Liver (tissue), 9 donors: ENCODE measurements around the gene C21orf58. TPM values are rescaled to one million over a fixed set of nuclear protein-coding genes. Genes with fewer than 3 reads are reported as not detected.

Experiments
- DNase-seq: peaks from one replicate; pipeline ENCODE4 v3.0.0-alpha.2; 2017; ENCODE audit warnings: low spot score
- H3K27ac ChIP-seq, 2 donors: one replicate each; pipeline ENCODE4 v1.7.0; 2013; ENCODE audit warnings: inconsistent platforms in 2 of 2, low read length in 2 of 2, control low read depth in 1 of 2, low read depth in 1 of 2, mild to moderate bottlenecking in 1 of 2
- H3K27me3 ChIP-seq, 4 donors: one replicate each; pipeline versions ENCODE4 v1.6.1 to v1.7.0; 2013; ENCODE audit warnings: low read length in 3 of 4, inconsistent platforms in 1 of 4, mild to moderate bottlenecking in 1 of 4, moderate library complexity in 1 of 4; ENCODE audit not compliant: control insufficient read depth in 4 of 4, insufficient read depth in 4 of 4
- H3K36me3 ChIP-seq, 4 donors: one replicate each; pipeline versions ENCODE4 v1.6.1 to v1.7.0; 2013; ENCODE audit warnings: low read length in 3 of 4, mild to moderate bottlenecking in 3 of 4, low read depth in 1 of 4, moderate library complexity in 1 of 4; ENCODE audit not compliant: control insufficient read depth in 4 of 4, insufficient read depth in 3 of 4
- H3K4me1 ChIP-seq, 4 donors: one replicate each; pipeline versions ENCODE4 v1.6.1 to v1.7.0; 2013; ENCODE audit warnings: low read length in 3 of 4, mild to moderate bottlenecking in 3 of 4, moderate library complexity in 1 of 4; ENCODE audit not compliant: control insufficient read depth in 4 of 4, insufficient read depth in 4 of 4
- H3K4me3 ChIP-seq, 3 donors: one replicate each; pipeline versions ENCODE4 v1.6.1 to v1.7.0; 2013; ENCODE audit warnings: low read length in 3 of 3, control low read depth in 1 of 3, low read depth in 1 of 3, mild to moderate bottlenecking in 1 of 3
- H3K9ac ChIP-seq, 2 donors: one replicate each; pipeline ENCODE4 v1.7.0; 2013; ENCODE audit warnings: low read length in 2 of 2, mild to moderate bottlenecking in 2 of 2, moderate library complexity in 2 of 2, control low read depth in 1 of 2, low read depth in 1 of 2
- H3K9me3 ChIP-seq, 4 donors: one replicate each; pipeline versions ENCODE4 v1.6.1 to v1.7.0; 2013; ENCODE audit warnings: low read length in 3 of 4; ENCODE audit not compliant: control insufficient read depth in 4 of 4
- CTCF ChIP-seq: fragments of 150-350 bp; IDR thresholded peaks from 2 replicates; pipeline ENCODE4 v1.5.1; 2017; ENCODE audit warnings: improper control_type of control experiment, low read depth, low read length; ENCODE audit not compliant: missing input control
- FOXA1 ChIP-seq: IDR thresholded peaks from 2 replicates; pipeline ENCODE4 v1.6.1; 2016; ENCODE audit warnings: antibody characterized with exemption
- FOXA2 ChIP-seq: IDR thresholded peaks from 2 replicates; pipeline ENCODE4 v1.6.1; 2016; ENCODE audit warnings: antibody characterized with exemption
- HNF4A ChIP-seq, 2 donors: conservative IDR thresholded peaks; 2 replicates each; pipeline ENCODE4 v1.6.1; 2016; ENCODE audit warnings: antibody characterized with exemption in 2 of 2, mild to moderate bottlenecking in 2 of 2
- JUND ChIP-seq, 2 donors: IDR thresholded peaks; 2 replicates each; pipeline ENCODE4 v1.6.1; 2016; ENCODE audit warnings: antibody characterized with exemption in 2 of 2
- NR2F2 ChIP-seq: IDR thresholded peaks from 2 replicates; pipeline ENCODE4 v1.6.1; 2016; ENCODE audit warnings: antibody characterized with exemption
- RAD21 ChIP-seq, 2 donors: IDR thresholded peaks; 2 replicates each; pipeline ENCODE4 v1.6.1; 2016; ENCODE audit warnings: antibody characterized with exemption in 2 of 2, mild to moderate bottlenecking in 2 of 2
- REST ChIP-seq: IDR thresholded peaks from 2 replicates; pipeline ENCODE4 v1.6.1; 2016; ENCODE audit warnings: antibody characterized with exemption, mild to moderate bottlenecking
- RXRA ChIP-seq, 2 donors: IDR thresholded peaks; 2 replicates each; pipeline ENCODE4 v1.6.1; 2017 to 2018; ENCODE audit warnings: antibody characterized with exemption in 2 of 2, mild to moderate bottlenecking in 1 of 2
- SP1 ChIP-seq: IDR thresholded peaks from 2 replicates; pipeline ENCODE4 v1.6.1; 2018; ENCODE audit warnings: antibody characterized with exemption, mild to moderate bottlenecking
- TAF1 ChIP-seq: conservative IDR thresholded peaks from 2 replicates; pipeline ENCODE4 v1.6.1; 2016; ENCODE audit warnings: antibody characterized with exemption, mild to moderate bottlenecking
- YY1 ChIP-seq: IDR thresholded peaks from 2 replicates; pipeline ENCODE4 v1.6.1; 2016; ENCODE audit warnings: antibody characterized with exemption, mild to moderate bottlenecking
- WGBS: extraction: QIAGEN DNeasy Blood & Tissue Kit; methylation state at CpG from one replicate; pipeline ENCODE4 v1.1.7; 2013; 5-methylcytosine and 5-hydroxymethylcytosine counted together
- polyA plus RNA-seq, 2 donors: library from polyadenylated mRNA; stranded (reverse) in 1 of 2; unstranded in 1 of 2; fragments of 200-250 nt in 1 of 2; fragments of >200 nt in 1 of 2; fragmentation: Nextera tagmentation in 1 of 2; extraction: Ambion mirVana in 1 of 2; gene quantifications; one replicate each; pipeline versions ENCODE4 v1.2.1 to v1.2.3, GENCODE V29; 2013 to 2015
- total RNA-seq, 2 donors: library from RNA; depleted of rRNA; stranded (reverse); fragments of >200 nt; gene quantifications; one replicate each; pipeline ENCODE4 v1.2.3, GENCODE V29; 2014
- TF ChIP-seq, protein P1 (sequence below): IDR thresholded peaks from 2 replicates; pipeline ENCODE4 v1.6.1; 2016; ENCODE audit warnings: antibody characterized with exemption
- donor health status: healthy.
- donor health status: healthy.
- donor health status: healthy.
- donor health status: healthy.
- donor health status: healthy.

Gene C21orf58
- total and polyA plus RNA-seq, 4 donors: 0.59 to 17.7 (median 0.68) TPM

GRCh38 chr21:46317710-46318463 is 5.8 kb downstream of the C21orf58 start:
- Histone ChIP-seq H3K9me3 (no peaks in the 10 kb centered on the region), H3K9ac (no peak overlapping the region), H3K36me3 (no peaks in the 10 kb centered on the region), H3K27me3 (no peaks in the 10 kb centered on the region), H3K27ac (no peak overlapping the region), H3K4me1 (peaks cover 0 to 8% (median 8%) of the 10 kb centered on the region in 4 donors), H3K4me3 (no peak overlapping the region)
- DNase-seq: no peak
- 86% methylated on average over 20 of the region's 20 CpGs for WGBS
- TF ChIP-seq SP1: no peak
- no peak for TF ChIP-seq CTCF
- no peak for TF ChIP-seq HNF4A (conservative IDR thresholded peaks at IDR 0.05)

- Histone ChIP-seq H3K9ac (no peak overlapping the region), H3K36me3 (no peaks in the 10 kb centered on the region), H3K27me3 (no peaks in the 10 kb centered on the region), H3K9me3 (no peaks in the 10 kb centered on the region), H3K27ac (no peak overlapping the region), H3K4me1 (no peaks in the 10 kb centered on the region), H3K4me3 (no peak overlapping the region)
- DNase-seq: no peak
- no peak for TF ChIP-seq TAF1
- no peak for TF ChIP-seq FOXA1
- TF ChIP-seq YY1: no peak
- TF ChIP-seq REST: no peak
- TF ChIP-seq, protein P1, sequence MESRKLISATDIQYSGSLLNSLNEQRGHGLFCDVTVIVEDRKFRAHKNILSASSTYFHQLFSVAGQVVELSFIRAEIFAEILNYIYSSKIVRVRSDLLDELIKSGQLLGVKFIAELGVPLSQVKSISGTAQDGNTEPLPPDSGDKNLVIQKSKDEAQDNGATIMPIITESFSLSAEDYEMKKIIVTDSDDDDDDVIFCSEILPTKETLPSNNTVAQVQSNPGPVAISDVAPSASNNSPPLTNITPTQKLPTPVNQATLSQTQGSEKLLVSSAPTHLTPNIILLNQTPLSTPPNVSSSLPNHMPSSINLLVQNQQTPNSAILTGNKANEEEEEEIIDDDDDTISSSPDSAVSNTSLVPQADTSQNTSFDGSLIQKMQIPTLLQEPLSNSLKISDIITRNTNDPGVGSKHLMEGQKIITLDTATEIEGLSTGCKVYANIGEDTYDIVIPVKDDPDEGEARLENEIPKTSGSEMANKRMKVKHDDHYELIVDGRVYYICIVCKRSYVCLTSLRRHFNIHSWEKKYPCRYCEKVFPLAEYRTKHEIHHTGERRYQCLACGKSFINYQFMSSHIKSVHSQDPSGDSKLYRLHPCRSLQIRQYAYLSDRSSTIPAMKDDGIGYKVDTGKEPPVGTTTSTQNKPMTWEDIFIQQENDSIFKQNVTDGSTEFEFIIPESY: no peak
- no peak for TF ChIP-seq JUND (IDR thresholded peaks at IDR 0.05)
- TF ChIP-seq CTCF: no peak
- no peak for TF ChIP-seq FOXA2
- no peak for TF ChIP-seq RAD21 (IDR thresholded peaks at IDR 0.05)
- no peak for TF ChIP-seq SP1
- no peak for TF ChIP-seq RXRA (IDR thresholded peaks at IDR 0.05)
- TF ChIP-seq HNF4A (conservative IDR thresholded peaks at IDR 0.05): no peak
- TF ChIP-seq NR2F2: no peak
- WGBS: 97% methylated on average over 14 of the region's 14 CpGs
Observed at GRCh38 chr21:46316708-46317324, 6.9 kb downstream of the C21orf58 start.
